OCI-LY1 (cell line): ENCODE results near the gene GBP5.

Source experiments
- H2AFZ ChIP-seq: fragments of 200-600 bp; sonication (generic), shearing (Covaris generic); 2 replicates; pipeline ENCODE4 v1.6.0; 2014; ENCODE audit warnings: antibody characterized with exemption, mild to moderate bottlenecking, low read length
- H3F3A ChIP-seq: fragments of 200-600 bp; sonication (generic), shearing (Covaris generic); 2 replicates; pipeline ENCODE4 v1.6.0; 2014; ENCODE audit warnings: mild to moderate bottlenecking, antibody characterized with exemption, low read length, moderate library complexity; ENCODE audit not compliant: insufficient read depth
- H3K27ac ChIP-seq: fragments of 200-600 bp; sonication (generic); 2 replicates; pipeline ENCODE4 v1.5.1; 2014; ENCODE audit warnings: low read length, mixed run types, mild to moderate bottlenecking, low read depth; ENCODE audit not compliant: poor library complexity, severe bottlenecking
- H3K27me3 ChIP-seq: fragments of 200-600 bp; sonication (generic); 2 replicates; pipeline ENCODE4 v1.6.0; 2014; ENCODE audit warnings: antibody characterized with exemption, mild to moderate bottlenecking, low read length, moderate library complexity; ENCODE audit not compliant: insufficient read depth
- H3K36me3 ChIP-seq: fragments of 200-600 bp; sonication (generic); 2 replicates; pipeline ENCODE4 v1.6.1; 2014; ENCODE audit warnings: mild to moderate bottlenecking, antibody characterized with exemption, low read length, moderate library complexity, mixed read lengths; ENCODE audit not compliant: insufficient read depth
- H3K4me1 ChIP-seq: fragments of 200-600 bp; sonication (generic); 2 replicates; pipeline ENCODE4 v1.5.1; 2014; ENCODE audit warnings: mild to moderate bottlenecking, low read length, moderate library complexity; ENCODE audit not compliant: insufficient read depth, severe bottlenecking
- H3K4me2 ChIP-seq: fragments of 200-600 bp; sonication (generic), shearing (Covaris generic); 2 replicates; pipeline ENCODE4 v1.6.1; 2014; ENCODE audit warnings: low read length
- H3K4me3 ChIP-seq: fragments of 200-600 bp; sonication (generic); 2 replicates; pipeline ENCODE4 v1.5.1; 2014; ENCODE audit warnings: low read length, low read depth, mild to moderate bottlenecking, mixed read lengths; ENCODE audit not compliant: poor library complexity, severe bottlenecking
- H3K79me2 ChIP-seq: fragments of 200-600 bp; shearing (Covaris generic); 2 replicates; pipeline ENCODE4 v1.6.1; 2016; ENCODE audit warnings: mixed run types, low read length, mixed read lengths; ENCODE audit not compliant: insufficient read depth
- H3K9ac ChIP-seq: fragments of 200-600 bp; sonication (generic), shearing (Covaris generic); 2 replicates; pipeline ENCODE4 v1.6.1; 2014; ENCODE audit warnings: mild to moderate bottlenecking, low read length, mixed read lengths
- H3K9me2 ChIP-seq: fragments of 200-600 bp; sonication (generic), shearing (Covaris generic); 2 replicates; pipeline ENCODE4 v1.6.1; 2014; ENCODE audit warnings: low read depth, mild to moderate bottlenecking, low read length, mixed read lengths
- H3K9me3 ChIP-seq: fragments of 200-600 bp; shearing (Covaris generic); 2 replicates; pipeline ENCODE4 v1.6.1; 2014; ENCODE audit warnings: low read length, mixed read lengths
- H4K20me1 ChIP-seq: fragments of 200-600 bp; sonication (generic), shearing (Covaris generic); 2 replicates; pipeline ENCODE4 v1.6.0; 2016; ENCODE audit warnings: mild to moderate bottlenecking, low read length; ENCODE audit not compliant: insufficient read depth
- EZH2 ChIP-seq: fragments of 200-600 bp; sonication (generic), shearing (Covaris generic); IDR thresholded peaks from 2 replicates; pipeline ENCODE4 v1.8.0; 2017; ENCODE audit warnings: borderline replicate concordance, mixed run types, mild to moderate bottlenecking, antibody characterized with exemption, low read length, moderate library complexity, mixed read lengths
- TF ChIP-seq, protein P1 (sequence below): fragments of 200-600 bp; sonication (generic), shearing (Covaris generic); IDR thresholded peaks from 2 replicates; pipeline ENCODE4 v1.5.1; 2017; ENCODE audit warnings: mild to moderate bottlenecking, antibody characterized with exemption, low read length, moderate library complexity, mixed read lengths

GBP5 gene

DNA sequence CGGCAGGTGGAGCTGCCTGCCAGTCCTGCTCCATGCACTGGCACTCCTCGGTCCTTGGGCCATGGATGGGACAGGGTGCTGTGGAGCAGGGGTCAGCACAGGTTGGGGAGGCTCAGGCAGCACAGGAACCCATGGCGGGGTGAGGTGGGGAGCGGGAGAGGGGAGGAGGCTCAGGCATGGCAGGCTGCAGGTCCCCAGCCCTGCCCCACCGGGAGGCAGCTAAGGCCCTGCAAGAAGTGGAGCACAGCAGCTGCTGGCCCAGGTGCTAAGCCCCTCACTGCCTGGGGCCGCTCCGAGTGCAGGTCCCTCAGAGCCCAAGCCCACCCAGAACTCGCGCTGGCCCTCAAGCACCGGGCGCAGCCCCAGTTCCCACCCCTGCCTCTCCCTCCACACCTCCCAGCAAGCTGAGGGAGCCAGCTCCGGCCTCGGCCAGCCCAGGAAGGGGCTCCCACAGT, 691 bp upstream of the GBP5 start:
- no peak overlapping the region for H3K27ac ChIP-seq
- H3K4me3 ChIP-seq, result no peak overlapping the region
- no peak for TF ChIP-seq EZH2
- TF ChIP-seq, protein P1, sequence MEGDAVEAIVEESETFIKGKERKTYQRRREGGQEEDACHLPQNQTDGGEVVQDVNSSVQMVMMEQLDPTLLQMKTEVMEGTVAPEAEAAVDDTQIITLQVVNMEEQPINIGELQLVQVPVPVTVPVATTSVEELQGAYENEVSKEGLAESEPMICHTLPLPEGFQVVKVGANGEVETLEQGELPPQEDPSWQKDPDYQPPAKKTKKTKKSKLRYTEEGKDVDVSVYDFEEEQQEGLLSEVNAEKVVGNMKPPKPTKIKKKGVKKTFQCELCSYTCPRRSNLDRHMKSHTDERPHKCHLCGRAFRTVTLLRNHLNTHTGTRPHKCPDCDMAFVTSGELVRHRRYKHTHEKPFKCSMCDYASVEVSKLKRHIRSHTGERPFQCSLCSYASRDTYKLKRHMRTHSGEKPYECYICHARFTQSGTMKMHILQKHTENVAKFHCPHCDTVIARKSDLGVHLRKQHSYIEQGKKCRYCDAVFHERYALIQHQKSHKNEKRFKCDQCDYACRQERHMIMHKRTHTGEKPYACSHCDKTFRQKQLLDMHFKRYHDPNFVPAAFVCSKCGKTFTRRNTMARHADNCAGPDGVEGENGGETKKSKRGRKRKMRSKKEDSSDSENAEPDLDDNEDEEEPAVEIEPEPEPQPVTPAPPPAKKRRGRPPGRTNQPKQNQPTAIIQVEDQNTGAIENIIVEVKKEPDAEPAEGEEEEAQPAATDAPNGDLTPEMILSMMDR, result no peak
- no peaks in the 10 kb centered on the region for H4K20me1 ChIP-seq
- no peaks in the 10 kb centered on the region for H3K27me3 ChIP-seq
- no peak overlapping the region for H3K4me2 ChIP-seq
- H3K4me1 ChIP-seq, result no peaks in the 10 kb centered on the region
- H2AFZ ChIP-seq, result no peak overlapping the region
- H3F3A ChIP-seq, result no peaks in the 10 kb centered on the region
- no peaks in the 10 kb centered on the region for H3K79me2 ChIP-seq
- no peaks in the 10 kb centered on the region for H3K9me2 ChIP-seq
- H3K36me3 ChIP-seq, result no peaks in the 10 kb centered on the region
- no peak overlapping the region for H3K9ac ChIP-seq
- no peaks in the 10 kb centered on the region for H3K9me3 ChIP-seq

DNA sequence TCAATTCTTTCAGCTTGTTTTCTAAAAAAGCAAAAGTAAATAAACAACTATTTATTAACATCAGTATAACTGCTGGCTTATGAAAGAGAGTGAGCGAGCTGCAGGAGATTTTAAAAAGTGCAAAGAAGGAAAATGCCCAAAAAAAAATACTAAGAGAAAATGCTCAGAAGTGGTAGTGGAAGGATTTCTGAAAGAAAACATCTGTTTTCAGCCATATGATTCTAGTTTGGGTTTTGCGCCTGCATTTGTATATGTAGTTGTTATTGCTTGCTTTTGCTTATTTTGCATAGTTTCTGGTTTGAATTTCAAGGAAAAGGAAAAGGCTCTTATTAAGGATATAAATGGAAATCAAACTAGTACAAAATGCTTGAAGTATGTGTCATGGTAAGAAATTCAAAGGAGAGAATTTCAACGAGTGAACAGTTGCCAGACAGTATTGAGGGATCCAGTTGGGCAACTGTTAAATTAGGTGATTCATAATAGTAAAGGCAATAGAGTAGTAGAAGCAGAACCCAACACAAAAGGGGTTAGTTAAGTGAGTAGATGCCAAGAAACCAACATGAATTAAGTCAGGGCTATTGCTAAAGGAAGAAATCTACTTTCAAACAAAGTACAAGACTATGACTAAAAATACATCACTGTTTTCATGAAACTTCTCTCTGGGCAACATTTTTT, 1.2 kb downstream of the GBP5 start:
- H3K9ac ChIP-seq, result no peak overlapping the region
- H3K9me3 ChIP-seq, result no peaks in the 10 kb centered on the region
- TF ChIP-seq, protein P1, result no peak
- H3K4me3 ChIP-seq, result no peak overlapping the region
- H3K4me2 ChIP-seq, result no peak overlapping the region
- no peaks in the 10 kb centered on the region for H3K27me3 ChIP-seq
- H3K27ac ChIP-seq, result no peak overlapping the region
- no peaks in the 10 kb centered on the region for H4K20me1 ChIP-seq
- no peaks in the 10 kb centered on the region for H3K79me2 ChIP-seq
- H3K36me3 ChIP-seq, result no peaks in the 10 kb centered on the region
- H2AFZ ChIP-seq, result no peak overlapping the region
- H3K4me1 ChIP-seq, result no peaks in the 10 kb centered on the region
- H3K9me2 ChIP-seq, result no peaks in the 10 kb centered on the region
- no peaks in the 10 kb centered on the region for H3F3A ChIP-seq

GRCh38 chr1:89270423-89270822, 2.2 kb downstream of the GBP5 start:
- Histone ChIP-seq H3K9me3 (no peaks in the 10 kb centered on the region), H3K4me3 (no peak overlapping the region), H3K4me2 (no peak overlapping the region), H3K27ac (no peak overlapping the region), H3F3A (no peaks in the 10 kb centered on the region), H2AFZ (no peak overlapping the region), H3K79me2 (no peaks in the 10 kb centered on the region), H3K9me2 (no peaks in the 10 kb centered on the region), H3K36me3 (no peaks in the 10 kb centered on the region), H4K20me1 (no peaks in the 10 kb centered on the region), H3K27me3 (no peaks in the 10 kb centered on the region), H3K9ac (no peak overlapping the region), H3K4me1 (no peaks in the 10 kb centered on the region)
- TF ChIP-seq, protein P1, result no peak
- TF ChIP-seq EZH2, result no peak
